ENCODE measurements around the gene DDX20. TPM values are rescaled to one million over a fixed set of nuclear protein-coding genes. Genes with fewer than 3 reads are reported as not detected.

DDX20 gene
- polyA plus RNA-seq, 1 donor from 2014 or later: 26.5 TPM

- H3K9me3 ChIP-seq (ENCODE audit: low read length): no peaks in the 10 kb centered on the region
- H3K27ac ChIP-seq (ENCODE audit: low read length): no peak overlapping the region
- H3K27me3 ChIP-seq (ENCODE audit: insufficient read depth, low read depth, low read length): no peaks in the 10 kb centered on the region
- no peak overlapping the region for H3K9ac ChIP-seq (ENCODE audit: low read length)
- H3K79me2 ChIP-seq (replicated peaks; ENCODE audit: insufficient read depth, low read length): no peaks in the 10 kb centered on the region
- no peaks in the 10 kb centered on the region for H3K36me3 ChIP-seq (ENCODE audit: insufficient read depth, low read length)
- no peak overlapping the region for H3K4me3 ChIP-seq (ENCODE audit: low read length)
- H4K20me1 ChIP-seq (ENCODE audit: insufficient read depth): no peaks in the 10 kb centered on the region
- TF ChIP-seq EZH2 (IDR thresholded peaks at IDR 0.05; ENCODE audit: borderline replicate concordance, insufficient read depth, low read length, poor library complexity, severe bottlenecking): no peak
- no peak for TF ChIP-seq RAD21 (conservative IDR thresholded peaks at IDR 0.05)
- TF ChIP-seq, protein P1, sequence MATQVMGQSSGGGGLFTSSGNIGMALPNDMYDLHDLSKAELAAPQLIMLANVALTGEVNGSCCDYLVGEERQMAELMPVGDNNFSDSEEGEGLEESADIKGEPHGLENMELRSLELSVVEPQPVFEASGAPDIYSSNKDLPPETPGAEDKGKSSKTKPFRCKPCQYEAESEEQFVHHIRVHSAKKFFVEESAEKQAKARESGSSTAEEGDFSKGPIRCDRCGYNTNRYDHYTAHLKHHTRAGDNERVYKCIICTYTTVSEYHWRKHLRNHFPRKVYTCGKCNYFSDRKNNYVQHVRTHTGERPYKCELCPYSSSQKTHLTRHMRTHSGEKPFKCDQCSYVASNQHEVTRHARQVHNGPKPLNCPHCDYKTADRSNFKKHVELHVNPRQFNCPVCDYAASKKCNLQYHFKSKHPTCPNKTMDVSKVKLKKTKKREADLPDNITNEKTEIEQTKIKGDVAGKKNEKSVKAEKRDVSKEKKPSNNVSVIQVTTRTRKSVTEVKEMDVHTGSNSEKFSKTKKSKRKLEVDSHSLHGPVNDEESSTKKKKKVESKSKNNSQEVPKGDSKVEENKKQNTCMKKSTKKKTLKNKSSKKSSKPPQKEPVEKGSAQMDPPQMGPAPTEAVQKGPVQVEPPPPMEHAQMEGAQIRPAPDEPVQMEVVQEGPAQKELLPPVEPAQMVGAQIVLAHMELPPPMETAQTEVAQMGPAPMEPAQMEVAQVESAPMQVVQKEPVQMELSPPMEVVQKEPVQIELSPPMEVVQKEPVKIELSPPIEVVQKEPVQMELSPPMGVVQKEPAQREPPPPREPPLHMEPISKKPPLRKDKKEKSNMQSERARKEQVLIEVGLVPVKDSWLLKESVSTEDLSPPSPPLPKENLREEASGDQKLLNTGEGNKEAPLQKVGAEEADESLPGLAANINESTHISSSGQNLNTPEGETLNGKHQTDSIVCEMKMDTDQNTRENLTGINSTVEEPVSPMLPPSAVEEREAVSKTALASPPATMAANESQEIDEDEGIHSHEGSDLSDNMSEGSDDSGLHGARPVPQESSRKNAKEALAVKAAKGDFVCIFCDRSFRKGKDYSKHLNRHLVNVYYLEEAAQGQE (IDR thresholded peaks at IDR 0.05; ENCODE audit: borderline replicate concordance): no peak
- TF ChIP-seq EP300 (conservative IDR thresholded peaks at IDR 0.05; ENCODE audit: poor library complexity, severe bottlenecking): no peak
- TF ChIP-seq SMC3 (conservative IDR thresholded peaks at IDR 0.05; ENCODE audit: poor library complexity): no peak
- no peak for TF ChIP-seq POLR2AphosphoS5 (IDR thresholded peaks at IDR 0.05)
- TF ChIP-seq, protein P2, sequence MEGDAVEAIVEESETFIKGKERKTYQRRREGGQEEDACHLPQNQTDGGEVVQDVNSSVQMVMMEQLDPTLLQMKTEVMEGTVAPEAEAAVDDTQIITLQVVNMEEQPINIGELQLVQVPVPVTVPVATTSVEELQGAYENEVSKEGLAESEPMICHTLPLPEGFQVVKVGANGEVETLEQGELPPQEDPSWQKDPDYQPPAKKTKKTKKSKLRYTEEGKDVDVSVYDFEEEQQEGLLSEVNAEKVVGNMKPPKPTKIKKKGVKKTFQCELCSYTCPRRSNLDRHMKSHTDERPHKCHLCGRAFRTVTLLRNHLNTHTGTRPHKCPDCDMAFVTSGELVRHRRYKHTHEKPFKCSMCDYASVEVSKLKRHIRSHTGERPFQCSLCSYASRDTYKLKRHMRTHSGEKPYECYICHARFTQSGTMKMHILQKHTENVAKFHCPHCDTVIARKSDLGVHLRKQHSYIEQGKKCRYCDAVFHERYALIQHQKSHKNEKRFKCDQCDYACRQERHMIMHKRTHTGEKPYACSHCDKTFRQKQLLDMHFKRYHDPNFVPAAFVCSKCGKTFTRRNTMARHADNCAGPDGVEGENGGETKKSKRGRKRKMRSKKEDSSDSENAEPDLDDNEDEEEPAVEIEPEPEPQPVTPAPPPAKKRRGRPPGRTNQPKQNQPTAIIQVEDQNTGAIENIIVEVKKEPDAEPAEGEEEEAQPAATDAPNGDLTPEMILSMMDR (IDR thresholded peaks at IDR 0.05; ENCODE audit: poor library complexity, severe bottlenecking): no peak
- TF ChIP-seq TAF1 (IDR thresholded peaks at IDR 0.05; ENCODE audit: low read depth): no peak
- no peak for TF ChIP-seq MXI1 (conservative IDR thresholded peaks at IDR 0.05; ENCODE audit: poor library complexity, severe bottlenecking)
- H2AFZ ChIP-seq (ENCODE audit: low read depth, low read length): no peak overlapping the region
- no peaks in the 10 kb centered on the region for H3K9me2 ChIP-seq (ENCODE audit: insufficient read depth, low read length)
- no peaks in the 10 kb centered on the region for H3F3A ChIP-seq (ENCODE audit: insufficient read depth, low read length, poor library complexity, severe bottlenecking)
- H3K4me2 ChIP-seq (ENCODE audit: low read length): no peak overlapping the region
Measured at GRCh38 chr1:111720977-111721786, 34.5 kb upstream of the DDX20 start.

GRCh38 chr1:111723091-111723806, 32.5 kb upstream of the DDX20 start:
- no peak for TF ChIP-seq SMC3 (conservative IDR thresholded peaks at IDR 0.05; ENCODE audit: poor library complexity)
- TF ChIP-seq TAF1 (IDR thresholded peaks at IDR 0.05; ENCODE audit: low read depth): no peak
- no peak for TF ChIP-seq EP300 (conservative IDR thresholded peaks at IDR 0.05; ENCODE audit: poor library complexity, severe bottlenecking)
- no peak for TF ChIP-seq EZH2 (IDR thresholded peaks at IDR 0.05; ENCODE audit: borderline replicate concordance, insufficient read depth, low read length, poor library complexity, severe bottlenecking)
- TF ChIP-seq, protein P2 (IDR thresholded peaks at IDR 0.05; ENCODE audit: poor library complexity, severe bottlenecking): no peak
- no peak for TF ChIP-seq MXI1 (conservative IDR thresholded peaks at IDR 0.05; ENCODE audit: poor library complexity, severe bottlenecking)
- TF ChIP-seq, protein P1 (IDR thresholded peaks at IDR 0.05; ENCODE audit: borderline replicate concordance): no peak
- no peak for TF ChIP-seq POLR2AphosphoS5 (IDR thresholded peaks at IDR 0.05)
- no peak for TF ChIP-seq RAD21 (conservative IDR thresholded peaks at IDR 0.05)
- Histone ChIP-seq H3K27ac (ENCODE audit: low read length) (no peak overlapping the region), H3K79me2 (replicated peaks; ENCODE audit: insufficient read depth, low read length) (no peaks in the 10 kb centered on the region)

More at GRCh38 chr1:111723091-111723806, 32.5 kb upstream of the DDX20 start:
- H3K4me2 ChIP-seq (ENCODE audit: low read length): no peak overlapping the region
- H3K9me2 ChIP-seq (ENCODE audit: insufficient read depth, low read length): no peaks in the 10 kb centered on the region
- H3K9me3 ChIP-seq (ENCODE audit: low read length): no peaks in the 10 kb centered on the region
- no peaks in the 10 kb centered on the region for H3F3A ChIP-seq (ENCODE audit: insufficient read depth, low read length, poor library complexity, severe bottlenecking)
- no peak overlapping the region for H3K4me3 ChIP-seq (ENCODE audit: low read length)
- no peak overlapping the region for H3K9ac ChIP-seq (ENCODE audit: low read length)
- no peaks in the 10 kb centered on the region for H3K27me3 ChIP-seq (ENCODE audit: insufficient read depth, low read depth, low read length)
- no peaks in the 10 kb centered on the region for H3K36me3 ChIP-seq (ENCODE audit: insufficient read depth, low read length)
- no peaks in the 10 kb centered on the region for H4K20me1 ChIP-seq (ENCODE audit: insufficient read depth)
- no peak overlapping the region for H2AFZ ChIP-seq (ENCODE audit: low read depth, low read length)

All from neural cell (in vitro differentiated cells).